ENCODE results near the gene TMEM233.

The TMEM233 gene

GRCh38 chr12:119593578-119594398 lies at the start of gene TMEM233:
TSS of gene TMEM233 (plus strand) at chr12:119593774. CDS start at chr12:119593849, 75 bp downstream.
- Mint-ChIP-seq H3K4me3 (no peak within 1 kb of the TSS), H3K27ac (ENCODE audit: low read depth) (no peak within 1 kb of the TSS), H3K27me3 (peaks cover 99% of the 10 kb centered on the region), H3K4me1 (peaks cover 21% of the 10 kb centered on the region), H3K36me3 (ENCODE audit: insufficient read depth) (no peaks in the 10 kb centered on the region), H3K9me3 (no peaks in the 10 kb centered on the region)
- ATAC-seq (replicated peaks; ENCODE audit: extremely low read depth, poor library complexity, severe bottlenecking): no peak
- no peak for DNase-seq (ENCODE audit: low spot score in 2 of 2)

DNA sequence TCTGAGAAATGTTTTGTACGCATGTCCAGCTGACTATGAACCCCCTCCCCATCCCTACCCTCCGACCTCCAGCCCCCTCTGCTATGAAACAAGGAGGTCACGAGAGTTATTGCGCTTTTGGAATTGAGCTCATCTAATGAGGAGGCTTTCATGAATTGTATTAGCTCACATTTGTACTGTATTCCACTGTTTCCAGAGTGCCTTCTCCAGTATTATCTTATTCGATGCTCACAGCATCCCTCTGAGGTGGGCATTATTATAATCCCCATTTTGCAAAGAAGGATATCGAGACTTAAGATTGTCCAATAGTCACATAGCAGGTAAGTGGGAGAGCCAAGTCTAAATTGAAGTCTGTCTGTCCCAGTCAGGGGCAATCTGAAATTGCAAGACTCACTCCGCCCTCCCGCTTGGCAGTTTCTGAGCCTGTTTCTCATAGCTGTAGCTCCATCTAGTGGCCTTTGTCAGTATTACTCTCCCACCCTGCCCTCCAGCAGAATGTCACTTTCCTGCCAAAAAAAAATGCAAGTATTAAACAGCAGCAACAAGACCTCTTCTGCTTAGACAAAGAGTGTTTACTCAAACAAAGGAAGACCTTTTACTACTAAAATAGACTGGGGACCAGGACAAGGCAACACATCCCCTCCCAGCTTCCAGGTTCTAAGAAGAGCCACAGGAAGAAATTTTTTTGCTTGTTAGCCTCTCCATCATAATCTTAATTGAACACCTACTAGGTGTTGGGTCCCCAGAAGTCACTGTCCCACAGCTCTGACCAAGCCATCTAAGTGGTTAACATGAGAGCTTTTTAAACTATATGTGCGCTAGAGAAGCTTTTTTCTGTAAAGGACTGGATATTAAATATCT lies 48.6 kb upstream of the TMEM233 start:
- H3K27ac Mint-ChIP-seq (ENCODE audit: low read depth): no peak overlapping the region
- DNase-seq (ENCODE audit: low spot score in 2 of 2) (peak; percentile 17 to 31), ATAC-seq (replicated peaks; ENCODE audit: extremely low read depth, poor library complexity, severe bottlenecking) (no peak)
- peaks cover 60% of the 10 kb centered on the region for H3K27me3 Mint-ChIP-seq
- no peaks in the 10 kb centered on the region for H3K9me3 Mint-ChIP-seq
- H3K4me1 Mint-ChIP-seq: no peaks in the 10 kb centered on the region
- no peaks in the 10 kb centered on the region for H3K36me3 Mint-ChIP-seq (ENCODE audit: insufficient read depth)
- no peak overlapping the region for H3K4me3 Mint-ChIP-seq

- Mint-ChIP-seq H3K27me3 (peaks cover 70% of the 10 kb centered on the region), H3K4me3 (no peak overlapping the region), H3K27ac (ENCODE audit: low read depth) (no peak overlapping the region), H3K9me3 (no peaks in the 10 kb centered on the region), H3K36me3 (ENCODE audit: insufficient read depth) (no peaks in the 10 kb centered on the region), H3K4me1 (no peaks in the 10 kb centered on the region)
- ATAC-seq (replicated peaks; ENCODE audit: extremely low read depth, poor library complexity, severe bottlenecking) (no peak), DNase-seq (ENCODE audit: low spot score in 2 of 2) (no peak)
These were observed 47.2 kb upstream of the TMEM233 start for GRCh38 chr12:119546340-119546739.

- Mint-ChIP-seq H3K4me3 (no peak overlapping the region), H3K4me1 (no peaks in the 10 kb centered on the region), H3K9me3 (no peaks in the 10 kb centered on the region), H3K36me3 (ENCODE audit: insufficient read depth) (no peaks in the 10 kb centered on the region), H3K27me3 (peaks cover 73% of the 10 kb centered on the region), H3K27ac (ENCODE audit: low read depth) (no peak overlapping the region)
- DNase-seq (ENCODE audit: low spot score in 2 of 2) (no peak), ATAC-seq (replicated peaks; ENCODE audit: extremely low read depth, poor library complexity, severe bottlenecking) (no peak)
These were observed 46.6 kb upstream of the TMEM233 start for GRCh38 chr12:119547001-119547400.

DNA sequence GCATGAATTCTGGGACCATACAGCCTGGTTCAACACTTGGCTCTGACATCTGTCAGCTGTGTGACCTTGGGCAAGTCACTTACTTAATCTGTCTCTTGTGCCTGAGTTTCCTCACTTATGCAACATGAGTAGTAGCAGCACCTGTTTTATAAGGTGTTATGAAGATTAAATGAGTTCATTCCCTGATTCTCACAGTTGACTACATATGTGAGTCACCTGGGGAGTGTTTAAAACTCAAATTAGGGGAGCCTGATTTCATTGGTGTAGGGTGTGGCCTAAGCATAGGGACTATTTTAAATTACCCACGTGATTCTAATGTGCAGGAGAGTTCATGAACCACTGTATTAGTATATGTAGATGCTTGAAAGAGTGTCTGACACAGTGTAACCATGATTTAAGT lies 36.7 kb upstream of the TMEM233 start:
- no peak overlapping the region for H3K27ac Mint-ChIP-seq (ENCODE audit: low read depth)
- H3K4me1 Mint-ChIP-seq: no peaks in the 10 kb centered on the region
- H3K4me3 Mint-ChIP-seq: no peak overlapping the region
- H3K27me3 Mint-ChIP-seq: peaks cover 45% of the 10 kb centered on the region
- no peaks in the 10 kb centered on the region for H3K9me3 Mint-ChIP-seq
- H3K36me3 Mint-ChIP-seq (ENCODE audit: insufficient read depth): no peaks in the 10 kb centered on the region
- DNase-seq (ENCODE audit: low spot score in 2 of 2) (no peak), ATAC-seq (replicated peaks; ENCODE audit: extremely low read depth, poor library complexity, severe bottlenecking) (no peak)

DNA sequence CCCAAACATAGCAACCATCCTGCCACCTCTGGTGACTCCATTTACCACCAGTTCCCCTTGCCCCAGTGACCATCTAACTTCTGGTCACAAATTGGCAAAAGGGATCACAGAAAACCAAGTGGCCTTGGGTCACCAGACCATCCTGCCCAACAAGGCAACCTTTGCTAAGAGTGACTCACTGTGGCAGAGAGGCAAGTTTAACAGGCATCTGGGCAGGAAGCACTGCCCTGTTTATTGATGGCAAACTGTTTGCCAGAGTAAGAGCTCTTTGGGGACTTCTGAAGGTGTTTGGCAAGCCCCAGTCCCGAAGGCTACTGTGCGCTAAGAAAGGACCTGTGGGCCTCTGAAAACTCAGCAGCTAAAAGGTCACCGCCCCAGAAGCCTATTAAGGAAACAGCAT lies 28.2 kb upstream of the TMEM233 start:
- ATAC-seq (replicated peaks; ENCODE audit: extremely low read depth, poor library complexity, severe bottlenecking) (no peak), DNase-seq (ENCODE audit: low spot score in 2 of 2) (no peak)
- Mint-ChIP-seq H3K27me3 (peaks cover 38% of the 10 kb centered on the region), H3K36me3 (ENCODE audit: insufficient read depth) (peaks cover 2% of the 10 kb centered on the region), H3K27ac (ENCODE audit: low read depth) (no peak overlapping the region), H3K4me1 (no peaks in the 10 kb centered on the region), H3K4me3 (no peak overlapping the region), H3K9me3 (no peaks in the 10 kb centered on the region)

DNA sequence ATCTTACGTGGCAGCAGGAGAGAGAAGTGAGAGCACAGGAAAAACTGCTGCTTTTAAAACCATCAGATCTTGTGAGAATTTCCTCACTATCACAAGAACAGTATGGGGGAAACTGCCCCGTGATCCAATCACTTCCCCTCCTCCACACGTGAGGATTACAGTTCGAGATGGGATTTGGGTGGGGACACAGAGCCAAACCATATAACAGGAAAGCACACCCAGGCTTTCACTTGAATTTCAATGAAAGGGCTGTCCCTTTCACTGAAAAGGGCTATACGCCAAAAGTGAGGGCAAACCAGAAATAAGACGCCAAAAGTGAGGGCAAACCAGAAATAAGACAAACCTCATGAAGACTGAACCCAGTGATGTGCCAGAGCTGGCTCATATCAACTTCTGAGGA lies 22.8 kb upstream of the TMEM233 start:
- Mint-ChIP-seq H3K27ac (ENCODE audit: low read depth) (no peak overlapping the region), H3K4me1 (no peaks in the 10 kb centered on the region), H3K9me3 (no peaks in the 10 kb centered on the region), H3K27me3 (peaks cover 31% of the 10 kb centered on the region), H3K4me3 (no peak overlapping the region), H3K36me3 (ENCODE audit: insufficient read depth) (no peaks in the 10 kb centered on the region)
- ATAC-seq (replicated peaks; ENCODE audit: extremely low read depth, poor library complexity, severe bottlenecking) (no peak), DNase-seq (ENCODE audit: low spot score in 2 of 2) (no peak)

- Mint-ChIP-seq H3K36me3 (ENCODE audit: insufficient read depth) (no peaks in the 10 kb centered on the region), H3K9me3 (no peaks in the 10 kb centered on the region), H3K4me1 (no peaks in the 10 kb centered on the region), H3K27me3 (peaks cover 37% of the 10 kb centered on the region), H3K4me3 (no peak overlapping the region), H3K27ac (ENCODE audit: low read depth) (no peak overlapping the region)
- no peak for ATAC-seq (replicated peaks; ENCODE audit: extremely low read depth, poor library complexity, severe bottlenecking)
- DNase-seq (ENCODE audit: low spot score in 2 of 2): no peak
These were observed 20.5 kb upstream of the TMEM233 start for GRCh38 chr12:119573086-119573485.

- H3K27ac Mint-ChIP-seq (ENCODE audit: low read depth): no peak overlapping the region
- no peak for DNase-seq (ENCODE audit: low spot score in 2 of 2)
- H3K27me3 Mint-ChIP-seq: peaks cover 37% of the 10 kb centered on the region
- no peaks in the 10 kb centered on the region for H3K9me3 Mint-ChIP-seq
- no peak overlapping the region for H3K4me3 Mint-ChIP-seq
- no peaks in the 10 kb centered on the region for H3K36me3 Mint-ChIP-seq (ENCODE audit: insufficient read depth)
- no peak for ATAC-seq (replicated peaks; ENCODE audit: extremely low read depth, poor library complexity, severe bottlenecking)
- no peaks in the 10 kb centered on the region for H3K4me1 Mint-ChIP-seq
These were observed 19.3 kb upstream of the TMEM233 start for GRCh38 chr12:119574255-119574654.

DNA sequence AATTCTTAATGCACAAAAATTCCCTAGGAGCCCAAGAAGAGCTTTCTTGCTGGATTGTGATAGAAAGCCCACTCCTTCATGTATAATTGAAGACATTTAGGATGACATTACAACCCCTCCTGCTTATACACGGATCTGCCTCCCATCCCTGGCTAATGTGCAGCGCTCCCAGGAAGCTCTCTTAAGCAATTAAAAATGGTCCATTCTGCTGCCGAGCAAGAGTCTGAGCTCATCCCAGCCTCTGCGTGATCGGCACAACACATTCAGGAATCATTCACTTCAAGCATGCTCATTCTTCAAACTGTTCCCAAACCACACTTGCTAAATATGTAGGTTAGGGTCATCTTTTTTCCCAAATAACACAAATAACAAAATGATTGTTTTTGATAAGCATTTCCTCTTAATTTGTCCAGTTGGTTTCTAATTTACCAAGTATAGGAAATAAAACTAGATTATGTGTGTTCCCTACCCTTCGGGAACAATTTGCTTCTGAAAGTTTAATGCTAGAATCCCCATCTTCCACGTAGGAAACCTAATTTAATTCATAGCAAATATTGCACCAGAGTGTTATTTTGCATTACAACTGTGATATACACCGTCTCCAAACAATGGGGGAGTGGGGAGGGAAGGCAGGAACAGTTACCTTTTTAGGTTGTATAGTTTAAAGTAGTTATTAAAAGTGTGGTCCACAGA lies 17.3 kb upstream of the TMEM233 start:
- no peak for ATAC-seq (replicated peaks; ENCODE audit: extremely low read depth, poor library complexity, severe bottlenecking)
- DNase-seq (ENCODE audit: low spot score in 2 of 2): no peak
- no peak overlapping the region for H3K4me3 Mint-ChIP-seq

DNA sequence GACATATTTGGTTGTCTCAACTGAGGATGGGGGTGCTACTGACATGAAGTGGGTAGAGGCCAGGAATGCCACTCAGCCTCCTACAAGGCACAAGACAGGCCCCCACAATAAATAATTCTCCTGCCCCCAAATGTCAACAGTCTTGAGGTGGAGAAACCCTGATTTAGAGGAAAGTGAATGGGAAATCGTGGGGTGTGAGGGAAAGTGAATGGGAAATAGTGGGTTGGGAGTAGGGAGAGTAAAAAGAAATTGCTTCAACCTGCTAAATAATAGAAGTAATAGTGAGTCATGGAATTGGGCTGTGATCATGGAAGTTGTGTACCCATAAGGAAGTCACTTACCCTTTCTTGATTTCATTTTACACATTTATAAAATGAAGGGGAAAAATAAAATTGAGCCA lies 16.7 kb upstream of the TMEM233 start:
- no peaks in the 10 kb centered on the region for H3K9me3 Mint-ChIP-seq
- peaks cover 28% of the 10 kb centered on the region for H3K27me3 Mint-ChIP-seq
- no peaks in the 10 kb centered on the region for H3K36me3 Mint-ChIP-seq (ENCODE audit: insufficient read depth)
- DNase-seq (ENCODE audit: low spot score in 2 of 2): no peak
- no peak overlapping the region for H3K27ac Mint-ChIP-seq (ENCODE audit: low read depth)
- no peak for ATAC-seq (replicated peaks; ENCODE audit: extremely low read depth, poor library complexity, severe bottlenecking)
- no peak overlapping the region for H3K4me3 Mint-ChIP-seq
- no peaks in the 10 kb centered on the region for H3K4me1 Mint-ChIP-seq

More for the DNA sequence above, 17.3 kb upstream of the TMEM233 start:
- H3K9me3 Mint-ChIP-seq: no peaks in the 10 kb centered on the region
- no peaks in the 10 kb centered on the region for H3K36me3 Mint-ChIP-seq (ENCODE audit: insufficient read depth)
- H3K27me3 Mint-ChIP-seq: peaks cover 28% of the 10 kb centered on the region
- no peak overlapping the region for H3K27ac Mint-ChIP-seq (ENCODE audit: low read depth)
- H3K4me1 Mint-ChIP-seq: no peaks in the 10 kb centered on the region

DNA sequence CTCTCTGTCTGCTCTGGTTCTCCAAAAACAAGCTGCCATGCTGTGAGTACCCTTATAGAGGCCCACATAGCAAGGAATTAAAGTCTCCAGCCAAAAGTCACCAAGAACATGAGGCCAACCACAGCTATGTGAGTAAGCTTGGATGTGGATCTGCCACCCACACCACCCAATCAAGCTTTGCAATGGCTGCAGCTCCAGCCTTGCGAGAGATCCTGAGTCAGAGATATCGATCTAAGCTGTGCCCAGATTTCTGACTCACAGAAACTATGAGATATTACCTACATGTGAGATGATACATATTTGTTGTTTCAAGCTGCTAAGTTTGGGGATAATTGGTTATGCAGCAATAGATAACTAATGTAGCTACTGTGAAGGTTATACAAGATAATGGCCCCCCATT lies 15.5 kb upstream of the TMEM233 start:
- Mint-ChIP-seq H3K9me3 (no peaks in the 10 kb centered on the region), H3K4me3 (no peak overlapping the region), H3K27ac (ENCODE audit: low read depth) (no peak overlapping the region), H3K36me3 (ENCODE audit: insufficient read depth) (no peaks in the 10 kb centered on the region), H3K27me3 (peaks cover 28% of the 10 kb centered on the region), H3K4me1 (no peaks in the 10 kb centered on the region)
- ATAC-seq (replicated peaks; ENCODE audit: extremely low read depth, poor library complexity, severe bottlenecking) (no peak), DNase-seq (ENCODE audit: low spot score in 2 of 2) (no peak)

Measured in central memory CD8-positive, alpha-beta T cell (primary cell).